SK-N-SH treated with all-trans-retinoic acid at 6 μM for 48 hours (cell line): Measurements from ENCODE around the gene MYO3B.

ENCODE experiments used
- ATAC-seq: fragments of 200-7000 bp; cut with Tn5 transposase; 3 replicates; pipeline ENCODE4 v1.9.1; 2020; ENCODE audit warnings: mild to moderate bottlenecking, moderate library complexity
- BACH2 ChIP-seq: fragments of 250-450 bp; sonication (Bioruptor Pico); IDR thresholded peaks from 2 replicates; pipeline ENCODE4 v1.9.0; 2021; ENCODE audit warnings: mild to moderate bottlenecking, borderline replicate concordance
- CSDC2 ChIP-seq: fragments of 250-450 bp; sonication (Bioruptor Pico); IDR thresholded peaks from 2 replicates; pipeline ENCODE4 v1.5.0; 2020; ENCODE audit warnings: mild to moderate bottlenecking, moderate library complexity
- GLIS3 ChIP-seq: fragments of 250-450 bp; sonication (Bioruptor Pico); IDR thresholded peaks from 2 replicates; pipeline ENCODE4 v1.5.0; 2020; ENCODE audit warnings: mild to moderate bottlenecking, moderate library complexity
- ISL1 ChIP-seq: fragments of 250-450 bp; sonication (Bioruptor Pico); IDR thresholded peaks from 2 replicates; pipeline ENCODE4 v2.1.2; 2022; ENCODE audit warnings: mild to moderate bottlenecking, moderate library complexity
- OSR1 ChIP-seq: fragments of 250-450 bp; sonication (Bioruptor Pico); IDR thresholded peaks from 2 replicates; pipeline ENCODE4 v1.8.0; 2022; ENCODE audit warnings: moderate library complexity, mild to moderate bottlenecking, inconsistent platforms
- PPARA ChIP-seq: fragments of 250-450 bp; sonication (Bioruptor Pico); IDR thresholded peaks from 2 replicates; pipeline ENCODE4 v1.5.0; 2020; ENCODE audit warnings: mild to moderate bottlenecking, borderline replicate concordance
- RARB ChIP-seq: fragments of 250-450 bp; sonication (Bioruptor Pico); IDR thresholded peaks from 2 replicates; pipeline ENCODE4 v1.8.0; 2021; ENCODE audit warnings: mild to moderate bottlenecking, moderate library complexity
- SNAI2 ChIP-seq: fragments of 250-450 bp; sonication (Bioruptor Pico); IDR thresholded peaks from 2 replicates; pipeline ENCODE4 v1.5.0; 2020; ENCODE audit warnings: mild to moderate bottlenecking, moderate library complexity
- TCF4 ChIP-seq: fragments of 250-450 bp; sonication (Bioruptor Pico); IDR thresholded peaks from 2 replicates; pipeline ENCODE4 v1.8.0; 2021; ENCODE audit warnings: mild to moderate bottlenecking, moderate library complexity, borderline replicate concordance
- TOX ChIP-seq: fragments of 250-450 bp; sonication (Bioruptor Pico); IDR thresholded peaks from 2 replicates; pipeline ENCODE4 v1.8.0; 2021; ENCODE audit warnings: mild to moderate bottlenecking, moderate library complexity, borderline replicate concordance
- ZC3H10 ChIP-seq: fragments of 250-450 bp; sonication (Bioruptor Pico); IDR thresholded peaks from 2 replicates; pipeline ENCODE4 v1.5.1; 2021; ENCODE audit warnings: mild to moderate bottlenecking, moderate library complexity
- ZFP3 ChIP-seq: fragments of 250-450 bp; sonication (Bioruptor Pico); IDR thresholded peaks from 2 replicates; pipeline ENCODE4 v1.5.0; 2020; ENCODE audit warnings: mild to moderate bottlenecking, moderate library complexity
- ZFP30 ChIP-seq: fragments of 450-650 bp; formaldehyde crosslinking; IDR thresholded peaks from 2 replicates; pipeline ENCODE4 v1.5.0; 2022; ENCODE audit warnings: mild to moderate bottlenecking, moderate library complexity
- ZNF565 ChIP-seq: fragments of 450-650 bp; formaldehyde crosslinking; conservative IDR thresholded peaks from 2 replicates; pipeline ENCODE4 v1.5.0; 2020; ENCODE audit warnings: low read depth, mild to moderate bottlenecking, moderate library complexity
- ZNF70 ChIP-seq: fragments of 450-650 bp; formaldehyde crosslinking; IDR thresholded peaks from 2 replicates; pipeline ENCODE4 v1.5.0; 2020; ENCODE audit warnings: mild to moderate bottlenecking, moderate library complexity
- TF ChIP-seq, protein P1 (sequence below): fragments of 250-450 bp; sonication (Bioruptor Pico); IDR thresholded peaks from 2 replicates; pipeline ENCODE4 v1.8.0; 2021; ENCODE audit warnings: low read depth, mild to moderate bottlenecking, moderate library complexity, borderline replicate concordance
- TF ChIP-seq, protein P2 (sequence below): fragments of 250-450 bp; sonication (Bioruptor Pico); IDR thresholded peaks from 2 replicates; pipeline ENCODE4 v1.8.0; 2020; ENCODE audit warnings: mild to moderate bottlenecking, moderate library complexity, borderline replicate concordance
- TF ChIP-seq, protein P3 (sequence below): fragments of 250-450 bp; sonication (Bioruptor Pico); IDR thresholded peaks from 2 replicates; pipeline ENCODE4 v1.5.1; 2020; ENCODE audit warnings: low read depth, mild to moderate bottlenecking, moderate library complexity
- TF ChIP-seq, protein P4 (sequence below): fragments of 250-450 bp; sonication (Bioruptor Pico); IDR thresholded peaks from 2 replicates; pipeline ENCODE4 v1.5.0; 2020; ENCODE audit warnings: mild to moderate bottlenecking, moderate library complexity

The MYO3B gene

DNA sequence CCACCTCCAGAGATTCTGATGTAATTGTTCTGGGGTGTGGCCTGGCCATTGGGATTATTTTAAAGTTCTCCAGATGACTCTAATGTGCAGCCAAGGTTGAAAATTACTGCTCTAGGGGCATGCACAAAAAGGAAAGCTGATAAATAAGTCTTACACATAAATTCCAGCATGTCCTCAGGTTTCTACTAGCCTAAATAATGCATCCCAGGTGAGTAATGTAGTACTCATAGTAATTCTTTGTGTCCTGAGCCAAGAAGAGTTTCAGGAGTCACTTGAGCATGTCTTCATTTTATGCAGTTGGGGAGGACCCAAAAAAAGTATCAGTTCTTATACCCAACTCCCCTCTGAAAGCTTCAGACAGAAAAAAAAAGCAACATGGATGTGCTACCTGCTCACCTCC, 407.1 kb downstream of the MYO3B start:
- TF ChIP-seq, protein P1, sequence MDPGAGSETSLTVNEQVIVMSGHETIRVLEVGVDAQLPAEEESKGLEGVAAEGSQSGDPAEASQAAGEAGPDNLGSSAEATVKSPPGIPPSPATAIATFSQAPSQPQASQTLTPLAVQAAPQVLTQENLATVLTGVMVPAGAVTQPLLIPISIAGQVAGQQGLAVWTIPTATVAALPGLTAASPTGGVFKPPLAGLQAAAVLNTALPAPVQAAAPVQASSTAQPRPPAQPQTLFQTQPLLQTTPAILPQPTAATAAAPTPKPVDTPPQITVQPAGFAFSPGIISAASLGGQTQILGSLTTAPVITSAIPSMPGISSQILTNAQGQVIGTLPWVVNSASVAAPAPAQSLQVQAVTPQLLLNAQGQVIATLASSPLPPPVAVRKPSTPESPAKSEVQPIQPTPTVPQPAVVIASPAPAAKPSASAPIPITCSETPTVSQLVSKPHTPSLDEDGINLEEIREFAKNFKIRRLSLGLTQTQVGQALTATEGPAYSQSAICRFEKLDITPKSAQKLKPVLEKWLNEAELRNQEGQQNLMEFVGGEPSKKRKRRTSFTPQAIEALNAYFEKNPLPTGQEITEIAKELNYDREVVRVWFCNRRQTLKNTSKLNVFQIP (CRISPR knock-in tag): no peak
- TF ChIP-seq ISL1 (CRISPR knock-in tag): no peak
- no peak for TF ChIP-seq OSR1 (CRISPR knock-in tag)
- no peak for TF ChIP-seq ZNF70 (CRISPR knock-in tag)
- no peak for TF ChIP-seq BACH2 (CRISPR knock-in tag)
- no peak for TF ChIP-seq RARB (CRISPR knock-in tag)
- no peak for TF ChIP-seq TCF4 (CRISPR knock-in tag)
- TF ChIP-seq, protein P2, sequence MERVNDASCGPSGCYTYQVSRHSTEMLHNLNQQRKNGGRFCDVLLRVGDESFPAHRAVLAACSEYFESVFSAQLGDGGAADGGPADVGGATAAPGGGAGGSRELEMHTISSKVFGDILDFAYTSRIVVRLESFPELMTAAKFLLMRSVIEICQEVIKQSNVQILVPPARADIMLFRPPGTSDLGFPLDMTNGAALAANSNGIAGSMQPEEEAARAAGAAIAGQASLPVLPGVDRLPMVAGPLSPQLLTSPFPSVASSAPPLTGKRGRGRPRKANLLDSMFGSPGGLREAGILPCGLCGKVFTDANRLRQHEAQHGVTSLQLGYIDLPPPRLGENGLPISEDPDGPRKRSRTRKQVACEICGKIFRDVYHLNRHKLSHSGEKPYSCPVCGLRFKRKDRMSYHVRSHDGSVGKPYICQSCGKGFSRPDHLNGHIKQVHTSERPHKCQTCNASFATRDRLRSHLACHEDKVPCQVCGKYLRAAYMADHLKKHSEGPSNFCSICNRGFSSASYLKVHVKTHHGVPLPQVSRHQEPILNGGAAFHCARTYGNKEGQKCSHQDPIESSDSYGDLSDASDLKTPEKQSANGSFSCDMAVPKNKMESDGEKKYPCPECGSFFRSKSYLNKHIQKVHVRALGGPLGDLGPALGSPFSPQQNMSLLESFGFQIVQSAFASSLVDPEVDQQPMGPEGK (CRISPR knock-in tag): no peak
- TF ChIP-seq, protein P3, sequence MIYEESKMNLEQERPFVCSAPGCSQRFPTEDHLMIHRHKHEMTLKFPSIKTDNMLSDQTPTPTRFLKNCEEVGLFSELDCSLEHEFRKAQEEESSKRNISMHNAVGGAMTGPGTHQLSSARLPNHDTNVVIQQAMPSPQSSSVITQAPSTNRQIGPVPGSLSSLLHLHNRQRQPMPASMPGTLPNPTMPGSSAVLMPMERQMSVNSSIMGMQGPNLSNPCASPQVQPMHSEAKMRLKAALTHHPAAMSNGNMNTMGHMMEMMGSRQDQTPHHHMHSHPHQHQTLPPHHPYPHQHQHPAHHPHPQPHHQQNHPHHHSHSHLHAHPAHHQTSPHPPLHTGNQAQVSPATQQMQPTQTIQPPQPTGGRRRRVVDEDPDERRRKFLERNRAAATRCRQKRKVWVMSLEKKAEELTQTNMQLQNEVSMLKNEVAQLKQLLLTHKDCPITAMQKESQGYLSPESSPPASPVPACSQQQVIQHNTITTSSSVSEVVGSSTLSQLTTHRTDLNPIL (CRISPR knock-in tag): no peak
- TF ChIP-seq CSDC2 (CRISPR knock-in tag): no peak
- no peak for TF ChIP-seq TOX (CRISPR knock-in tag)
- TF ChIP-seq ZC3H10: no peak
- no peak for TF ChIP-seq ZFP3
- TF ChIP-seq ZFP30: no peak
- TF ChIP-seq, protein P4, sequence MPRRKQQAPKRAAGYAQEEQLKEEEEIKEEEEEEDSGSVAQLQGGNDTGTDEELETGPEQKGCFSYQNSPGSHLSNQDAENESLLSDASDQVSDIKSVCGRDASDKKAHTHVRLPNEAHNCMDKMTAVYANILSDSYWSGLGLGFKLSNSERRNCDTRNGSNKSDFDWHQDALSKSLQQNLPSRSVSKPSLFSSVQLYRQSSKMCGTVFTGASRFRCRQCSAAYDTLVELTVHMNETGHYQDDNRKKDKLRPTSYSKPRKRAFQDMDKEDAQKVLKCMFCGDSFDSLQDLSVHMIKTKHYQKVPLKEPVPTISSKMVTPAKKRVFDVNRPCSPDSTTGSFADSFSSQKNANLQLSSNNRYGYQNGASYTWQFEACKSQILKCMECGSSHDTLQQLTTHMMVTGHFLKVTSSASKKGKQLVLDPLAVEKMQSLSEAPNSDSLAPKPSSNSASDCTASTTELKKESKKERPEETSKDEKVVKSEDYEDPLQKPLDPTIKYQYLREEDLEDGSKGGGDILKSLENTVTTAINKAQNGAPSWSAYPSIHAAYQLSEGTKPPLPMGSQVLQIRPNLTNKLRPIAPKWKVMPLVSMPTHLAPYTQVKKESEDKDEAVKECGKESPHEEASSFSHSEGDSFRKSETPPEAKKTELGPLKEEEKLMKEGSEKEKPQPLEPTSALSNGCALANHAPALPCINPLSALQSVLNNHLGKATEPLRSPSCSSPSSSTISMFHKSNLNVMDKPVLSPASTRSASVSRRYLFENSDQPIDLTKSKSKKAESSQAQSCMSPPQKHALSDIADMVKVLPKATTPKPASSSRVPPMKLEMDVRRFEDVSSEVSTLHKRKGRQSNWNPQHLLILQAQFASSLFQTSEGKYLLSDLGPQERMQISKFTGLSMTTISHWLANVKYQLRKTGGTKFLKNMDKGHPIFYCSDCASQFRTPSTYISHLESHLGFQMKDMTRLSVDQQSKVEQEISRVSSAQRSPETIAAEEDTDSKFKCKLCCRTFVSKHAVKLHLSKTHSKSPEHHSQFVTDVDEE (CRISPR knock-in tag): no peak
- TF ChIP-seq GLIS3: no peak
- no peak for ATAC-seq

DNA sequence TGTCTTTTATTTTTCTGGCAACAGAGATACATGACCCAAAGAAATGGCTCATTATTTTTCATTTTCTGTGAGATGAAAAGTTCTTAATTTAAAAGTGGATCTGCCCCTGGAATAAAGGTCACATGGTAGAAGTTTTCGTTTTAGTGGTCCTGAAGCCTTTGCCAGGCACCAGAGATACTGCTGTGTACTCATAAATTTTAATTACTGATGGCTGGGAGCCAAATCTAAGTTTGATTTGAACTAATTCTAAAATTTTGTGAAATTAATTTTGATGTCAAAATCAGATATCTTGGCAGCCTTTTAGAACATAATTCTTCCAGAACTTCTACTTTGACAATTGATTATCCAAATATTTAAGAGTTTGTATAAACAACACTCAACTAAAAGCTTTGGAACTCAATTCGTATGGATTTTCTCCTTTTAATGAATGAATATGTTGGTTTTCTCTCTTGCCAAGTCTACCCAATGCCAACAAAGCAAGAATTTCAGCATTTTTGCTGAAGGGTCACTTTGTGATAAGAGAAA, 408.7 kb downstream of the MYO3B start:
- no peak for ATAC-seq
- no peak for TF ChIP-seq ZNF70 (CRISPR knock-in tag)
- no peak for TF ChIP-seq GLIS3
- TF ChIP-seq PPARA: no peak
- TF ChIP-seq, protein P3 (CRISPR knock-in tag): no peak
- TF ChIP-seq, protein P4 (CRISPR knock-in tag): no peak
- TF ChIP-seq BACH2 (CRISPR knock-in tag): no peak

DNA sequence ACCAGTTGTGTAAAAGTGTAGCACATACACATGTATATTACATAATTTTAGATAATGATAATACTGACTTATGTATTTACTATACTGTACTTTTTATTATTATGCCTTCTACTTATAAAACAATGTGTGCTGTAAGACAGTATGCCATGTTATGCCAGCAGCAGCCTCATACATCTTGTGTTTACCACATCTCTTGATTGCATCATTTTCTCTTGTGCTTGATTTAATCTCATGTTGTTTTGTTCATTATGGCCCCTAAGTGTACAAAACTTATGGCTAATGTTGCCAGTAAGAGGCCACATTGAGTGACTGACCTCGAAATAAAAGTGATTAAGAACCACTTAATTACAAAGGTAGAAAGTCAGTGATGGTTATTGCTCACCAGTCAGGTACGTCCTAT, 409.2 kb downstream of the MYO3B start:
- TF ChIP-seq ISL1 (CRISPR knock-in tag) (no peak), TCF4 (CRISPR knock-in tag) (no peak), GLIS3 (no peak), PPARA (no peak), ZFP3 (no peak), CSDC2 (CRISPR knock-in tag) (no peak), ZFP30 (no peak), SNAI2 (no peak), ZNF565 (CRISPR knock-in tag) (no peak), RARB (CRISPR knock-in tag) (no peak), ZC3H10 (no peak)
- ATAC-seq: no peak
